H9 (cell line): ENCODE results near the gene CCDC40. TPM values are rescaled to one million over a fixed set of nuclear protein-coding genes. Genes with fewer than 3 reads are reported as not detected.
A peak's percentile ranks its signal among the peaks of the same experiment; 100 is the strongest.

Experiments
- DNase-seq: peaks from one replicate; pipeline ENCODE4 v3.0.0-alpha.2; 2017
- H2AFZ ChIP-seq: one replicate; pipeline ENCODE4 v1.6.1; 2013; ENCODE audit warnings: mild to moderate bottlenecking, low read length, control low read depth, moderate library complexity
- H2AK5ac ChIP-seq: 2 replicates; pipeline ENCODE4 v1.6.1; 2013; ENCODE audit warnings: low read length, control low read depth, mixed read lengths; ENCODE audit not compliant: insufficient read length
- H2BK120ac ChIP-seq: one replicate; pipeline ENCODE4 v1.6.1; 2013; ENCODE audit warnings: low read depth, mild to moderate bottlenecking, low read length, control low read depth, inconsistent platforms; ENCODE audit not compliant: poor library complexity, severe bottlenecking
- H2BK12ac ChIP-seq: 2 replicates; pipeline ENCODE4 v1.6.1; 2013; ENCODE audit warnings: low read length, control low read depth, mixed read lengths, low read depth; ENCODE audit not compliant: insufficient read length
- H2BK15ac ChIP-seq: 2 replicates; pipeline ENCODE4 v1.6.1; 2013; ENCODE audit warnings: low read depth, low read length, control low read depth
- H2BK20ac ChIP-seq: one replicate; pipeline ENCODE4 v1.6.1; 2013; ENCODE audit warnings: low read depth, mild to moderate bottlenecking, low read length, control low read depth, inconsistent platforms; ENCODE audit not compliant: poor library complexity, severe bottlenecking
- H2BK5ac ChIP-seq: 2 replicates; pipeline ENCODE4 v1.6.1; 2013; ENCODE audit warnings: low read length, control low read depth, mixed read lengths; ENCODE audit not compliant: insufficient read length
- H3K14ac ChIP-seq: 2 replicates; pipeline ENCODE4 v1.6.1; 2013; ENCODE audit warnings: low read length, control low read depth; ENCODE audit not compliant: insufficient read depth
- H3K18ac ChIP-seq: 2 replicates; pipeline ENCODE4 v1.6.1; 2013; ENCODE audit warnings: low read depth, mild to moderate bottlenecking, mixed read lengths, low read length, control low read depth; ENCODE audit not compliant: insufficient read length
- H3K23ac ChIP-seq: 2 replicates; pipeline ENCODE4 v1.6.1; 2013; ENCODE audit warnings: low read length, control low read depth, mixed read lengths, low read depth; ENCODE audit not compliant: insufficient read length
- H3K23me2 ChIP-seq: 2 replicates; pipeline ENCODE4 v1.6.1; 2013; ENCODE audit warnings: low read depth, mild to moderate bottlenecking, mixed read lengths, low read length, control low read depth; ENCODE audit not compliant: insufficient read length, poor library complexity, severe bottlenecking
- H3K27ac ChIP-seq: 2 replicates; pipeline ENCODE4 v1.5.1; 2013; ENCODE audit warnings: low read length, control low read depth, mixed read lengths, low read depth; ENCODE audit not compliant: insufficient read length
- H3K27me3 ChIP-seq: 2 replicates; pipeline ENCODE4 v1.6.1; 2013; ENCODE audit warnings: low read length, control low read depth, inconsistent platforms; ENCODE audit not compliant: insufficient read depth
- H3K4ac ChIP-seq: 2 replicates; pipeline ENCODE4 v1.6.1; 2013; ENCODE audit warnings: low read depth, mild to moderate bottlenecking, control low read depth, inconsistent platforms, low read length, moderate library complexity
- H3K4me1 ChIP-seq: 2 replicates; pipeline ENCODE4 v1.6.1; 2013; ENCODE audit warnings: low read length, control low read depth, inconsistent platforms; ENCODE audit not compliant: insufficient read depth
- H3K4me2 ChIP-seq: 2 replicates; pipeline ENCODE4 v1.6.1; 2013; ENCODE audit warnings: low read length, control low read depth, mixed read lengths; ENCODE audit not compliant: insufficient read length, insufficient read depth
- H3K56ac ChIP-seq: 2 replicates; pipeline ENCODE4 v1.6.1; 2013; ENCODE audit warnings: low read depth, mild to moderate bottlenecking, mixed read lengths, low read length, control low read depth; ENCODE audit not compliant: insufficient read length
- H3K79me1 ChIP-seq: 2 replicates; pipeline ENCODE4 v1.6.1; 2013; ENCODE audit warnings: low read depth, mild to moderate bottlenecking, moderate library complexity, low read length, control low read depth, inconsistent platforms; ENCODE audit not compliant: insufficient read depth, poor library complexity, severe bottlenecking
- H3K79me2 ChIP-seq: 2 replicates; pipeline ENCODE4 v1.6.1; 2013; ENCODE audit warnings: low read length, control low read depth, inconsistent platforms; ENCODE audit not compliant: insufficient read depth
- H3K9ac ChIP-seq: 2 replicates; pipeline ENCODE4 v1.6.1; 2013; ENCODE audit warnings: low read length, control low read depth, mixed read lengths; ENCODE audit not compliant: insufficient read length; ENCODE audit errors: extremely low read depth
- H3K9me3 ChIP-seq: one replicate; pipeline ENCODE4 v1.6.1; 2013; ENCODE audit warnings: low read depth, low read length, inconsistent platforms; ENCODE audit not compliant: control insufficient read depth
- H3T11ph ChIP-seq: one replicate; pipeline ENCODE4 v1.6.1; 2013; ENCODE audit warnings: mild to moderate bottlenecking, low read length, control low read depth, inconsistent platforms
- H4K20me1 ChIP-seq: one replicate; pipeline ENCODE4 v1.6.1; 2013; ENCODE audit not compliant: control insufficient read depth, insufficient read length, insufficient read depth
- H4K5ac ChIP-seq: 2 replicates; pipeline ENCODE4 v1.6.1; 2013; ENCODE audit warnings: low read depth, mild to moderate bottlenecking, mixed read lengths, low read length, control low read depth; ENCODE audit not compliant: insufficient read length
- H4K8ac ChIP-seq: replicated peaks from 2 replicates; pipeline ENCODE4 v1.6.1; 2013; ENCODE audit warnings: low read length, control low read depth, mixed read lengths, low read depth; ENCODE audit not compliant: insufficient read length
- H4K91ac ChIP-seq: 2 replicates; pipeline ENCODE4 v1.6.1; 2013; ENCODE audit warnings: low read depth, mild to moderate bottlenecking, moderate library complexity, mixed read lengths, low read length, control low read depth; ENCODE audit not compliant: insufficient read length
- H3K27ac Mint-ChIP-seq, 3 experiments: 2 replicates in 2 of 3; 3 replicates in 1 of 3; pipeline ENCODE4 v1.8.0; 2020 to 2021; ENCODE audit warnings: mixed read lengths in 3 of 3, mild to moderate bottlenecking in 1 of 3, moderate library complexity in 1 of 3
- H3K27me3 Mint-ChIP-seq: 2 replicates; pipeline ENCODE4 v1.8.0; 2021; ENCODE audit warnings: low read depth, mild to moderate bottlenecking, moderate library complexity, mixed read lengths
- H3K36me3 Mint-ChIP-seq, 3 experiments: 2 replicates in 2 of 3; 3 replicates in 1 of 3; pipeline ENCODE4 v1.8.0; 2020 to 2021; ENCODE audit warnings: low read depth in 3 of 3, mixed read lengths in 3 of 3; ENCODE audit not compliant: insufficient read depth in 1 of 3
- H3K4me1 Mint-ChIP-seq, 2 experiments: 2 replicates each; pipeline ENCODE4 v1.8.0; 2020; ENCODE audit warnings: mixed read lengths in 2 of 2
- H3K4me3 Mint-ChIP-seq, 2 experiments: 2 replicates in 1 of 2; 3 replicates in 1 of 2; pipeline ENCODE4 v1.8.0; 2020 to 2021; ENCODE audit warnings: mild to moderate bottlenecking in 2 of 2, mixed read lengths in 2 of 2, moderate library complexity in 1 of 2
- H3K9me3 Mint-ChIP-seq, 2 experiments: 2 replicates in 1 of 2; 3 replicates in 1 of 2; pipeline ENCODE4 v1.8.0; 2020; ENCODE audit warnings: mild to moderate bottlenecking in 2 of 2, mixed read lengths in 2 of 2, moderate library complexity in 1 of 2
- WGBS: extraction: QIAGEN DNeasy Blood & Tissue Kit; methylation state at CpG from one replicate; pipeline ENCODE4 v1.1.7; 2013; ENCODE audit warnings: missing lambda C conversion rate, low lambda C conversion rate, mixed read lengths; ENCODE audit not compliant: insufficient read length; ENCODE audit errors: extremely low coverage; 5-methylcytosine and 5-hydroxymethylcytosine counted together
- total RNA-seq: library from RNA; stranded (reverse); gene quantifications from 2 replicates; pipeline ENCODE4 v1.2.1, GENCODE V29; 2021
- TF ChIP-seq, protein P1 (sequence below): fragments of 200-600 bp; sonication (generic); conservative IDR thresholded peaks from 3 replicates; pipeline ENCODE4 v1.8.0; 2021; ENCODE audit warnings: antibody characterized with exemption, mild to moderate bottlenecking

The CCDC40 gene
- total RNA-seq, 1 experiment from 2014 or later: 8.9 TPM

DNA sequence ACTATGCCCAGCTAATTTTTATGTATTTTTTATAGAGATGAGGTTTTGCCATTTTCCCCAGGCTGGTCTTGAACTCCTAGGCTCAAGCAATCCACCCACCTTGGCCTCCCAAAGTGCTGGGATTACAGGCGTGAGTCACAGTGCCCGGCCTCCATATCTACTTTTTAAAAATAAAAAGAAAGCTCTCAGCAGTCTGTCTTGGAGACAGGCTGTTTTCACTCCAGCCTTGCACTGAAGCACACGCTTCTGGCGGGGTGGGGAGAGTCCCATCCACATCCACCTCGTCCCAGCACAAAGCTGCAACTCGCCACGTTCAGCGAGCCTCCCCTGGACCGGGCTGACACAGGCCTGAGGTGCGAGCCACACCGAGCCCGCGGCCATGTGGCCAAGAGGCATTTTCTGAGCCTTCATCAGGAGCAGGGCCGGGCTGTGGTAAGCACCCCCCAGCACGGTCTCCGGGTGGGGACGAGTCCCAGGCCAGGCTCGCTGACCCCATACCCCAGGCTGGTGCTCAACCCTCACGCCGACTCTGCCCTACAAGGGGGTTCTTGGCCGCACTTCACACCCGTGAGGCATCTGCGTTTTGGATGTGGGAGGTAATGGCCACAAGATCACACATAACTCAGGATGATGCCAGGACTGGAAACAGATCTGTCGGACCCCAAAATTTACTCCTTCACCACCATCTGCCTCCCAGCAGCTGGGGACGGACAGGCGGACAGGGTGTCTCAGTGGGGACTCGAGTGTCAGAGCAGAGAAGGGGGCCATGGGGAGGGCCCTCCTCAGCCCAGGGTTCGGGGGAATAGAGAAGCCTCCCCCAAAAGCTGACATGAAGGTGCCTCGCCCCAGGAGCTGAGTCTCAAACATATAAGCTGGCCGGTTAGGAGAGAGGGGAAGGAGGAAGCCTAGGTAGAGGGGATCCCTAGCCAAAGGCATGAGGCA lies 29.4 kb upstream of the CCDC40 start:
- Histone ChIP-seq H3K4me2 (no peak overlapping the region), H3K14ac (peak overlapping the region; percentile 17; the same call in 1 of the 2 replicates), H2AK5ac (no peak overlapping the region), H3K9ac (no peak overlapping the region), H3K23ac (no peak overlapping the region), H3K79me2 (peaks cover 1% of the 10 kb centered on the region; the same call in 1 of the 2 replicates), H2BK12ac (no peak overlapping the region), H3K79me1 (no peaks in the 10 kb centered on the region), H4K8ac (no peak overlapping the region), H4K20me1 (no peaks in the 10 kb centered on the region), H2AFZ (no peak overlapping the region), H2BK120ac (no peak overlapping the region), H3K18ac (no peak overlapping the region), H3T11ph (no peak overlapping the region), H3K23me2 (peaks cover 5% of the 10 kb centered on the region), H3K27ac (no peak overlapping the region), H3K27me3 (no peaks in the 10 kb centered on the region), H3K9me3 (no peaks in the 10 kb centered on the region), H2BK15ac (no peak overlapping the region), H3K4ac (no peak overlapping the region), H3K4me1 (no peaks in the 10 kb centered on the region), H2BK5ac (no peak overlapping the region), H3K56ac (no peak overlapping the region), H2BK20ac (no peak overlapping the region), H4K91ac (no peak overlapping the region), H4K5ac (no peak overlapping the region)
- Mint-ChIP-seq H3K4me3 (no peak overlapping the region; a peak in 1 of 5 replicates), H3K4me1 (peaks cover 13 to 21% of the 10 kb centered on the region in 2 experiments; a peak in 3 of 4 replicates), H3K27ac (peak overlapping the region in 1 of 3 experiments; percentile 92; a peak in 2 of 7 replicates), H3K36me3 (peaks cover 11 to 23% (median 17%) of the 10 kb centered on the region in 3 experiments; a peak in 6 of 7 replicates), H3K27me3 (no peaks in the 10 kb centered on the region), H3K9me3 (no peaks in the 10 kb centered on the region)
- TF ChIP-seq, protein P1, sequence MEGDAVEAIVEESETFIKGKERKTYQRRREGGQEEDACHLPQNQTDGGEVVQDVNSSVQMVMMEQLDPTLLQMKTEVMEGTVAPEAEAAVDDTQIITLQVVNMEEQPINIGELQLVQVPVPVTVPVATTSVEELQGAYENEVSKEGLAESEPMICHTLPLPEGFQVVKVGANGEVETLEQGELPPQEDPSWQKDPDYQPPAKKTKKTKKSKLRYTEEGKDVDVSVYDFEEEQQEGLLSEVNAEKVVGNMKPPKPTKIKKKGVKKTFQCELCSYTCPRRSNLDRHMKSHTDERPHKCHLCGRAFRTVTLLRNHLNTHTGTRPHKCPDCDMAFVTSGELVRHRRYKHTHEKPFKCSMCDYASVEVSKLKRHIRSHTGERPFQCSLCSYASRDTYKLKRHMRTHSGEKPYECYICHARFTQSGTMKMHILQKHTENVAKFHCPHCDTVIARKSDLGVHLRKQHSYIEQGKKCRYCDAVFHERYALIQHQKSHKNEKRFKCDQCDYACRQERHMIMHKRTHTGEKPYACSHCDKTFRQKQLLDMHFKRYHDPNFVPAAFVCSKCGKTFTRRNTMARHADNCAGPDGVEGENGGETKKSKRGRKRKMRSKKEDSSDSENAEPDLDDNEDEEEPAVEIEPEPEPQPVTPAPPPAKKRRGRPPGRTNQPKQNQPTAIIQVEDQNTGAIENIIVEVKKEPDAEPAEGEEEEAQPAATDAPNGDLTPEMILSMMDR: no peak
- no peak for DNase-seq
- no CpG with 5 or more reads among the region's 30 CpGs for WGBS
